CD4-positive, alpha-beta T cell (primary cell): ENCODE data around the gene CSNK2B. TPM values are rescaled to one million over a fixed set of nuclear protein-coding genes. Genes with fewer than 3 reads are reported as not detected.

ENCODE experiments used
- ATAC-seq: fragments of 200-7000 bp; cut with Tn5 transposase; one replicate; pipeline ENCODE4 v1.10.0; 2022; ENCODE audit warnings: mild to moderate bottlenecking; ENCODE audit not compliant: poor library complexity
- CTCF ChIA-PET: fragments of 350-600 bp; sonication (Branson Sonifier 250); formaldehyde crosslinking; loops from one replicate; lab custom pipeline; 2021; ENCODE audit warnings: antibody characterized with exemption, inconsistent platforms; lab: Charles Lee
- POLR2A ChIA-PET: fragments of 350-600 bp; sonication (Branson Sonifier 250); formaldehyde crosslinking; loops from one replicate; lab custom pipeline; 2021; ENCODE audit warnings: antibody characterized with exemption, inconsistent platforms; lab: Charles Lee
- DNase-seq, 14 experiments: peaks; one replicate each; pipeline ENCODE4 v3.0.0-alpha.2; 2013 to 2020; ENCODE audit warnings: mixed read lengths in 2 of 14
- H3K27ac ChIP-seq, 2 donors: one replicate each; pipeline versions ENCODE4 v1.5.1 to v1.7.0; 2013; ENCODE audit warnings: low read length in 2 of 2, low read depth in 1 of 2, mild to moderate bottlenecking in 1 of 2
- H3K27me3 ChIP-seq, 2 experiments: 1 replicate in 1 of 2; 2 replicates in 1 of 2; pipeline versions ENCODE4 v1.6.1 to v1.7.0; 2013; ENCODE audit warnings: low read length in 2 of 2, control low read depth in 1 of 2, mild to moderate bottlenecking in 1 of 2, moderate library complexity in 1 of 2; ENCODE audit not compliant: insufficient read depth in 2 of 2, control insufficient read depth in 1 of 2
- H3K36me3 ChIP-seq: one replicate; pipeline ENCODE4 v1.6.1; 2013; ENCODE audit warnings: low read length, control low read depth; ENCODE audit not compliant: insufficient read depth
- H3K4me1 ChIP-seq: one replicate; pipeline ENCODE4 v1.6.1; 2013; ENCODE audit warnings: low read length, control low read depth; ENCODE audit not compliant: insufficient read depth
- H3K4me3 ChIP-seq: one replicate; pipeline ENCODE4 v1.5.1; 2013; ENCODE audit warnings: mild to moderate bottlenecking, low read length, moderate library complexity
- H3K9me3 ChIP-seq, 2 experiments: 1 replicate in 1 of 2; 2 replicates in 1 of 2; pipeline versions ENCODE4 v1.6.1 to v1.7.0; 2013; ENCODE audit warnings: low read length in 2 of 2, mild to moderate bottlenecking in 2 of 2, control low read depth in 1 of 2, moderate library complexity in 1 of 2; ENCODE audit not compliant: control insufficient read depth in 1 of 2, insufficient read depth in 1 of 2
- H3K27ac Mint-ChIP-seq: one replicate; pipeline ENCODE4 v1.8.0; 2020; ENCODE audit warnings: mixed read lengths
- H3K27me3 Mint-ChIP-seq: one replicate; pipeline ENCODE4 v1.8.0; 2021; ENCODE audit warnings: mixed read lengths
- H3K36me3 Mint-ChIP-seq: one replicate; pipeline ENCODE4 v1.8.0; 2021; ENCODE audit warnings: low read depth, mixed read lengths
- H3K4me1 Mint-ChIP-seq: one replicate; pipeline ENCODE4 v1.8.0; 2021; ENCODE audit warnings: low read depth, mixed read lengths
- H3K4me3 Mint-ChIP-seq: one replicate; pipeline ENCODE4 v1.8.0; 2020; ENCODE audit warnings: mild to moderate bottlenecking, mixed read lengths
- H3K9me3 Mint-ChIP-seq: one replicate; pipeline ENCODE4 v1.8.0; 2020; ENCODE audit warnings: mixed read lengths
- intact Hi-C, 2 experiments: fragments of 100-400 bp; cut with DNase I in 1 of 2; cut with micrococcal nuclease in 1 of 2; formaldehyde crosslinking; loops; one replicate each; pipeline versions ENCODE4 v1.15.1 to v1.9.0; 2023 to 2025; cut with DNase I, micrococcal nuclease
- total RNA-seq, 174 experiments: library from RNA in 2 of 174; stranded (reverse) in 2 of 174; gene quantifications; one replicate each; pipeline ENCODE4 v1.2.3 and lab custom pipeline; 2021 to 2026
- TF ChIP-seq, protein P1 (sequence below): fragments of 200-600 bp; IDR thresholded peaks from one replicate; pipeline ENCODE4 v1.8.0; 2022; ENCODE audit warnings: antibody characterized with exemption, mild to moderate bottlenecking

CSNK2B gene
- total RNA-seq, 2 experiments from 2014 or later: 88.0 to 92.6 TPM

DNA sequence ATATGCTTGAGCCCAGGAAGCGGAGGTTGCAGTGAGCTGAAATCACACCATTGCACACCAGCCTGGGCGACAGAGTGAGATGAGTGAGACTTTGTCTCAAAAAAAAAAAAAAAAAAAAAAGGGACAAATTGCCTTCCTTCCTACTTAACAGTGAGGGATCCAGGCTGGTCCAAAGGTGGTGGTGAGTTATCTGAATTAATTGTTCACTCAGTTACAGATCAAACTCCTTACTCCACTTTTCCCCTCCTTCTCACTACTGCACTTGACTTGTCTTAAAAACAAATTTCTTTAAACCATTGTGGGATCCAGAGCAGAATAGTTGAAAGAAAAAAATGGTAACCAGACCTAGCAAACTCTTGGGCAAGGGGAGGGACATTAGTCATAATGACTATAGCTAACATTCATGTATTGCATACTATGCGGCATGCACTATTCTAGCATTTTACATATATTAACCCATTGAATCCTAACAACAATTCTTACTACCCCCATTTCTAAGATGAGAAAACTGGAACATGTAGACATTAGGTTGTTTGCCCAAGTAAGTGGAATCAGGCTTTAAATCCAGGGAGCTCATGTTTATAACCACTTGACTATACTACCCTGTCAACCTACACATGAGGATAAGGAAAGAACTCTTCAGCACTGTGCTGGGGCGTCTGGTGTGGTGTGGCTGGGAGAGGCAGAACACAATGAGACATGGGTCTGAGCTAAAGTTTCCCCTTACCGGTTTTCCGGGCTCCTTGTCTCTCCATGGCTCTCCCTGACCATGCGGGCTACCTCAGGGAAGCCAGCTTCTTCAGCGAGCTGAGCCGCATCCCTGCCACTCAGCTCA, 2.5 kb upstream of the CSNK2B start:
- Mint-ChIP-seq H3K4me3 (peak overlapping the region; percentile 95), H3K27ac (peak overlapping the region; percentile 97), H3K9me3 (no peaks in the 10 kb centered on the region), H3K4me1 (peaks cover 72% of the 10 kb centered on the region), H3K36me3 (peaks cover 77% of the 10 kb centered on the region), H3K27me3 (no peaks in the 10 kb centered on the region)
- ChIA-PET POLR2A (interaction anchor here (0.9 to 7.9 kb wide), 8 partner anchors 10 to 529 kb away, joined by 3 to 250 read pairs (median 6); partner anchors contain the start of genes ABHD16A, APOM, BAG6 and GPSM3), CTCF (interaction anchor here (1.2 kb wide), 1 partner anchor 10 kb away, joined by 5 read pairs; the partner anchor contains the start of gene BAG6)
- H3K9me3 ChIP-seq: no peaks in the 10 kb centered on the region
- ATAC-seq: no peak
- H3K27ac ChIP-seq: no peak overlapping the region
- no peaks in the 10 kb centered on the region for H3K27me3 ChIP-seq
- peaks cover 47% of the 10 kb centered on the region for H3K36me3 ChIP-seq
- peak overlapping the region; percentile 79 for H3K4me3 ChIP-seq
- peaks cover 74% of the 10 kb centered on the region for H3K4me1 ChIP-seq
- intact Hi-C loops: loop anchor here in 1 of 2 experiments (5.0 to 10.0 kb wide), 3 partner anchors 531 to 1541 kb away; partner anchors contain the start of genes ABCF1, GPSM3, HSD17B8 and PBX2
- TF ChIP-seq, protein P1, sequence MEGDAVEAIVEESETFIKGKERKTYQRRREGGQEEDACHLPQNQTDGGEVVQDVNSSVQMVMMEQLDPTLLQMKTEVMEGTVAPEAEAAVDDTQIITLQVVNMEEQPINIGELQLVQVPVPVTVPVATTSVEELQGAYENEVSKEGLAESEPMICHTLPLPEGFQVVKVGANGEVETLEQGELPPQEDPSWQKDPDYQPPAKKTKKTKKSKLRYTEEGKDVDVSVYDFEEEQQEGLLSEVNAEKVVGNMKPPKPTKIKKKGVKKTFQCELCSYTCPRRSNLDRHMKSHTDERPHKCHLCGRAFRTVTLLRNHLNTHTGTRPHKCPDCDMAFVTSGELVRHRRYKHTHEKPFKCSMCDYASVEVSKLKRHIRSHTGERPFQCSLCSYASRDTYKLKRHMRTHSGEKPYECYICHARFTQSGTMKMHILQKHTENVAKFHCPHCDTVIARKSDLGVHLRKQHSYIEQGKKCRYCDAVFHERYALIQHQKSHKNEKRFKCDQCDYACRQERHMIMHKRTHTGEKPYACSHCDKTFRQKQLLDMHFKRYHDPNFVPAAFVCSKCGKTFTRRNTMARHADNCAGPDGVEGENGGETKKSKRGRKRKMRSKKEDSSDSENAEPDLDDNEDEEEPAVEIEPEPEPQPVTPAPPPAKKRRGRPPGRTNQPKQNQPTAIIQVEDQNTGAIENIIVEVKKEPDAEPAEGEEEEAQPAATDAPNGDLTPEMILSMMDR: no peak
- DNase-seq: no peak

GRCh38 chr6:31663961-31664789, 1.7 kb upstream of the CSNK2B start:
- ChIA-PET POLR2A (interaction anchor here (0.6 to 7.9 kb wide), 25 partner anchors 11 to 1585 kb away, joined by 3 to 250 read pairs (median 5); partner anchors contain the start of genes ABHD16A, AIF1, APOM and BAG6), CTCF (interaction anchor here (0.8 to 1.2 kb wide), 3 partner anchors 10 to 113 kb away, joined by 3 to 5 read pairs (median 3); partner anchors contain the start of gene BAG6)
- Mint-ChIP-seq H3K9me3 (no peaks in the 10 kb centered on the region), H3K4me1 (peaks cover 64% of the 10 kb centered on the region), H3K27me3 (no peaks in the 10 kb centered on the region), H3K4me3 (peak overlapping the region; percentile 95), H3K36me3 (peaks cover 84% of the 10 kb centered on the region), H3K27ac (peak overlapping the region; percentile 97)
- peaks cover 71% of the 10 kb centered on the region for H3K4me1 ChIP-seq
- no peaks in the 10 kb centered on the region for H3K27me3 ChIP-seq
- peaks cover 48% of the 10 kb centered on the region for H3K36me3 ChIP-seq
- DNase-seq (peak in 3 of 14 experiments; percentile 41 to 59 (median 43)), ATAC-seq (no peak)
- intact Hi-C loops: loop anchor here (2.0 to 10.0 kb wide), 5 partner anchors 39 to 1541 kb away; partner anchors contain the start of genes ABCF1 (in 1 of the 2), ABHD16A (in 1 of the 2), GPSM3 (in 1 of the 2) and HSD17B8 (in 1 of the 2)
- peak overlapping the region; percentile 93 to 96 for H3K27ac ChIP-seq
- TF ChIP-seq, protein P1: no peak
- no peaks in the 10 kb centered on the region for H3K9me3 ChIP-seq
- H3K4me3 ChIP-seq: peak overlapping the region; percentile 79
